ENCODE results near the gene CYP4F12. TPM values are rescaled to one million over a fixed set of nuclear protein-coding genes. Genes with fewer than 3 reads are reported as not detected.

Gene CYP4F12
- total and polyA plus RNA-seq, 2 of the 8 experiments (the other 6 are each of a cell fraction or from before 2014, with no cell fraction given) = not detected

- Histone ChIP-seq H3K18ac (ENCODE audit: extremely low read depth, low read length) (no peak overlapping the region), H2BK120ac (replicated peaks; ENCODE audit: low read depth, low read length) (no peak overlapping the region), H2BK5ac (ENCODE audit: low read depth, low read length) (no peak overlapping the region), H3K27me3 (replicated peaks in 1 of 4; ENCODE audit: control insufficient read depth in 3 of 4, extremely low read depth in 1 of 4, insufficient read depth in 3 of 4, low read length in 3 of 4) (no peaks in the 10 kb centered on the region), H2BK15ac (ENCODE audit: low read length) (no peak overlapping the region), H4K5ac (ENCODE audit: insufficient read length, low read depth, low read length) (no peak overlapping the region), H3K56ac (replicated peaks; ENCODE audit: insufficient read length, low read depth, low read length) (no peak overlapping the region), H3K4me3 (ENCODE audit: extremely low read depth in 1 of 4, insufficient read depth in 2 of 4, low read depth in 3 of 4, low read length in 4 of 4) (no peak overlapping the region), H3K23ac (ENCODE audit: insufficient read length) (no peak overlapping the region), H4K8ac (ENCODE audit: extremely low read depth, insufficient read depth, low read length) (no peak overlapping the region), H3K14ac (ENCODE audit: insufficient read length) (no peak overlapping the region), H2AK5ac (ENCODE audit: low read depth, low read length) (no peak overlapping the region), H3K79me2 (ENCODE audit: control insufficient read depth in 1 of 2, insufficient read depth in 2 of 2, low read length in 2 of 2) (no peaks in the 10 kb centered on the region), H4K20me1 (replicated peaks in 1 of 2; ENCODE audit: control insufficient read depth in 1 of 2, insufficient read depth in 2 of 2, low read length in 2 of 2) (no peaks in the 10 kb centered on the region), H3K27ac (ENCODE audit: low read depth, low read length) (no peak overlapping the region), H3K9me3 (ENCODE audit: insufficient read depth in 2 of 2, low read depth in 1 of 2, low read length in 1 of 2) (peaks cover 87 to 95% of the 10 kb centered on the region in 2 experiments), H4K91ac (replicated peaks; ENCODE audit: insufficient read length, low read length) (no peak overlapping the region), H3K4me1 (replicated peaks in 1 of 4; ENCODE audit: control insufficient read depth in 3 of 4, insufficient read depth in 4 of 4, low read length in 3 of 4) (no peaks in the 10 kb centered on the region), H3K79me1 (ENCODE audit: low read depth, low read length) (no peaks in the 10 kb centered on the region), H2AFZ (ENCODE audit: low read length) (no peak overlapping the region), H2BK12ac (ENCODE audit: low read depth, low read length) (no peak overlapping the region), H3K4me2 (ENCODE audit: insufficient read depth in 1 of 2, low read depth in 2 of 2, low read length in 2 of 2) (no peak overlapping the region), H3K23me2 (ENCODE audit: low read depth, low read length) (no peaks in the 10 kb centered on the region), H3K36me3 (ENCODE audit: control insufficient read depth in 2 of 4, insufficient read depth in 4 of 4, low read length in 3 of 4) (no peaks in the 10 kb centered on the region), H2BK20ac (ENCODE audit: low read length) (no peak overlapping the region), H3K9ac (replicated peaks in 1 of 4; ENCODE audit: extremely low read depth in 1 of 4, low read depth in 3 of 4, low read length in 3 of 4) (no peak overlapping the region), H3K4ac (replicated peaks; ENCODE audit: insufficient read length, low read depth, low read length) (no peak overlapping the region)
- POLR2A ChIA-PET (ENCODE audit: partially characterized antibody) = no interaction called here
- CTCF ChIA-PET (ENCODE audit: partially characterized antibody) = no interaction called here
- DNase-seq (ENCODE audit: low read depth in 1 of 2, low spot score in 2 of 2) = no peak
- FAIRE-seq = no peak
- WGBS, 2 experiments (ENCODE audit: extremely low coverage in 1 of 2, insufficient coverage in 1 of 2, insufficient read length in 1 of 2, insufficient replicate concordance in 2 of 2, low coverage in 1 of 2, low lambda C conversion rate in 2 of 2, missing lambda C conversion rate in 1 of 2) = 79% methylated on average over 10 of the region's 10 CpGs; no CpG with 5 or more reads in 1 of the 2 experiments
- TF ChIP-seq KDM5A (IDR thresholded peaks at IDR 0.05; ENCODE audit: low read length) (no peak), CHD1 (IDR thresholded peaks at IDR 0.05; ENCODE audit: low read depth, low read length) (no peak), ATF3 (IDR thresholded peaks at IDR 0.05; ENCODE audit: insufficient read depth, low read depth, low read length) (no peak), ZNF274 (IDR thresholded peaks at IDR 0.05; ENCODE audit: borderline replicate concordance, extremely low read depth, low read length) (no peak), POU5F1 (IDR thresholded peaks at IDR 0.05; ENCODE audit: low read depth, low read length) (no peak), SP2 (IDR thresholded peaks at IDR 0.05; ENCODE audit: low read length) (no peak), JUND (IDR thresholded peaks at IDR 0.05; ENCODE audit: low read length) (no peak), GTF2F1 (IDR thresholded peaks at IDR 0.05; ENCODE audit: borderline replicate concordance, low read depth, low read length) (no peak), TEAD4 (IDR thresholded peaks at IDR 0.05; ENCODE audit: low read depth, low read length) (no peak), PHF8 (conservative IDR thresholded peaks at IDR 0.05; ENCODE audit: low read depth, low read length) (no peak), RNF2 (IDR thresholded peaks at IDR 0.05; ENCODE audit: borderline replicate concordance, low read depth, low read length, missing control alignments, poor library complexity, severe bottlenecking) (no peak), SUZ12 (IDR thresholded peaks at IDR 0.05; ENCODE audit: low read length) (no peak)
- TF ChIP-seq, protein P1, sequence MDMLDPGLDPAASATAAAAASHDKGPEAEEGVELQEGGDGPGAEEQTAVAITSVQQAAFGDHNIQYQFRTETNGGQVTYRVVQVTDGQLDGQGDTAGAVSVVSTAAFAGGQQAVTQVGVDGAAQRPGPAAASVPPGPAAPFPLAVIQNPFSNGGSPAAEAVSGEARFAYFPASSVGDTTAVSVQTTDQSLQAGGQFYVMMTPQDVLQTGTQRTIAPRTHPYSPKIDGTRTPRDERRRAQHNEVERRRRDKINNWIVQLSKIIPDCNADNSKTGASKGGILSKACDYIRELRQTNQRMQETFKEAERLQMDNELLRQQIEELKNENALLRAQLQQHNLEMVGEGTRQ (IDR thresholded peaks at IDR 0.05; ENCODE audit: low read length) = no peak
Measured at GRCh38 chr19:15683411-15683810, 10.5 kb downstream of the CYP4F12 start.
